GM18873 (cell line): ENCODE results near the gene HSPB6.
"Not testable (repeated sequence)": the region's sequence is repeated elsewhere in the genome, so short reads cannot be mapped to it uniquely, and the experiment has no call there.

Experiments used
- ATAC-seq: cut with Tn5 transposase; IDR thresholded peaks from one replicate; pipeline ENCODE4 v1.9.1; 2021; ENCODE audit warnings: mild to moderate bottlenecking, moderate library complexity, moderate number of reproducible peaks; ENCODE audit not compliant: unreplicated experiment, low FRiP score

The HSPB6 gene, protein sequence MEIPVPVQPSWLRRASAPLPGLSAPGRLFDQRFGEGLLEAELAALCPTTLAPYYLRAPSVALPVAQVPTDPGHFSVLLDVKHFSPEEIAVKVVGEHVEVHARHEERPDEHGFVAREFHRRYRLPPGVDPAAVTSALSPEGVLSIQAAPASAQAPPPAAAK

GRCh38 chr19:35756377-35757230, at the start of gene HSPB6:
Gene HSPB6 (minus strand): TSS chr19:35757029. CDS start chr19:35757008, 21 bp downstream.
- ATAC-seq = no peak

DNA sequence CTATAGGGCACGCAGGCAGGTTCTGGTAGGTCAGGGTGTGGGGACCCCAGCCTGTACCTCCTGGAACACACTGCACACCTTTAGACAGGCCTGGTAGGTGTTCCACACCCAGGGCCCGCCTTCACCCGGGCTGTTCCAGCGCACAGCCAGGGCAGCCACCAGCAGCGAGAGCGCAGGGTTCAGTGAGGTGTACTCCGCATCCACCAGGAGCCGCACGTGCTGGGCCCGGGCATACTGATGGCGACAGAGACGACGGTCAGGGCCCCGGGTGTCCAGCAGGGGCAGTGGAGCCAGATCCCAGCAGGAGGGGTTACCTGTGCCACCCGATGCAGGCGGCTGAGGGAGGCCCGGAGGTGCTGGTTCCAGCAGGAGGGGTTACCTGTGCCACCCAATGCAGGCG, 49.8 kb upstream of the HSPB6 start:
- ATAC-seq = no peak

DNA sequence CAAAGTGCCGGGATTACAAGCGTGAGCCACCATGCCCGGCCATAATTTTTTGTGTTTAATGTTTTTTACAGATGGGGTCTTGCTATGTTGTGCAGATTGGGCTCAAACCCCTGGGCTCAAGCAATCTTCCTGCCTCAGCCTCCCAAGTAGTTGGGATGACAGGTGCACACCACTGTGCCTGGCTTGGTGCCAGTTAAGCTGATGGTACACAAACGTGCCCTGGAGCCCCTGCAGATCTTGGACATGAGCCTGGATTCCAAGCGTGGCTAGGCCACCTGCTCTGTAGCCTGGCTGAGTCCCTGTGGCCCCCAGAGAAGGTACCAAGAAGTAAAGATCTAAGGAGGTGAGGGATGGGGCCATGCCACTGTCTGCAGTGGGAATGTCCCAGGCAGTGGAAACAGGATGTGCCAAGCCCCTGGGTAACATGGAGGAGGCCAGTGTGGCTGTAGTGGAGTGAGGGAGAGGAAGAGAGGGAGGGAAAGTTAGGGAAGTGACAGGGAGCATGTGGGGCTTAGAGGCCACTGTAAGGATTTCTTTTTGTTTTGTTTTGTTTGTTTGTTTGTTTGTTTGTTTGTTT, 48.8 kb upstream of the HSPB6 start:
- no peak for ATAC-seq

DNA sequence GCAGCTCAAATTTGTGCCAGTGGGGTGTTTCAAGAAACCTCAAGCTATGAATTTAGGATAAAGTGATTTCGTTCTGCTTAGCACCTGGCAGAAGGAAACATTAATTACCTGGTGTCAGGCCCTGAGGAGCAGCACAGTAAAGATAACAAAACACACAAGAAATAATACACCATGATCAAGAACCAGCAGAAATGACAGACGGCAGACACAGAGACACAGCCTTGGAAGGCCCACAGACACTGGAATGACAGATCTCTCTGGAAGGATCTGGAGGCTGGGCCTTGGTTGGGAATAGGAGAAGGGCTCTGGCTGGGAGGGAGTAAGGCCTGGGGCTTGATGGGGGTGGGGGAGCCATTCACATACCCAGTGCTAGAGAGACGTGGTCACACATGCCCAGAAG, 45.0 kb upstream of the HSPB6 start:
- ATAC-seq = no peak

- no peak for ATAC-seq
Measured at GRCh38 chr19:35797663-35798062, 40.8 kb upstream of the HSPB6 start.

- no peak for ATAC-seq
Measured at GRCh38 chr19:35796645-35797542, 40.1 kb upstream of the HSPB6 start.

GRCh38 chr19:35795564-35795963, 38.7 kb upstream of the HSPB6 start:
- not testable (repeated sequence) for ATAC-seq

DNA sequence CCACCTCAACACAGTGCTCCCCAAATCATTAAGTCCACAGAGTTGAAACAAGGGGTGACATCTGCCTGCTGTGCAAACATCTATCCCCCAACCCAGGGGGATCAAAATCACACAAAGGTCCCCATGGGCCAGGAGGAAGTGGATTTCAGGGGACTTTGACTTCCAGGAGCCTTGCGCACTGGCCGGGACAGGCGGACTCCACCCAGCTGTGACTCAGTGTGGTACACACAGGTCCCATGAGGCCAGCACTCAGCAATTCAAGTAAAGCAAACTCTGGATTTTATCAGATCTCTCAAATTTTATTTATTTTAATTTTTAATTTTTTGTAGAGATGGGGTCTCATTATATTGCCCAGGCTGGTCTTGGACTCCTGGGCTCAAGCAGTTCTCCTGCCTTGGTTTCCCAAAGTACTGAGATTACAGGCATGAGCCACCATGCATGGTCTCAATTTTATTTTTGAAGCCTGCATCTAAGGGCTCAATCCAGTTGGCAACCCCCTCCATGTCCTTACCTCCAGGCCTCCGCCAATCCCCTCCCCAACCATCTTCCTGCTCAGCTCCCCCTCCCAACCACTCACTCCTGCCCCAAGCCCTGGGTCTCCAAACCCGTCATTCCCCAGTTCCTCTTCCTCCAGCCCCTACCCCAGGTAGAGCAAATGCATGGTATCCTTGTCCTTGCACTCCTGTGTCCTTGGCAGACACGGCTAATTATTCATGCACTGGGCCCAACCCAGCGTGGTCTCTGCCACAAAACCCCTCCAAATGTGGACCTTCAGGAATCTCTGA, 36.7 kb upstream of the HSPB6 start:
- no peak for ATAC-seq

GRCh38 chr19:35792888-35793287, 36.1 kb upstream of the HSPB6 start:
- no peak for ATAC-seq

- ATAC-seq = no peak
Measured at GRCh38 chr19:35792312-35792711, 35.5 kb upstream of the HSPB6 start.

DNA sequence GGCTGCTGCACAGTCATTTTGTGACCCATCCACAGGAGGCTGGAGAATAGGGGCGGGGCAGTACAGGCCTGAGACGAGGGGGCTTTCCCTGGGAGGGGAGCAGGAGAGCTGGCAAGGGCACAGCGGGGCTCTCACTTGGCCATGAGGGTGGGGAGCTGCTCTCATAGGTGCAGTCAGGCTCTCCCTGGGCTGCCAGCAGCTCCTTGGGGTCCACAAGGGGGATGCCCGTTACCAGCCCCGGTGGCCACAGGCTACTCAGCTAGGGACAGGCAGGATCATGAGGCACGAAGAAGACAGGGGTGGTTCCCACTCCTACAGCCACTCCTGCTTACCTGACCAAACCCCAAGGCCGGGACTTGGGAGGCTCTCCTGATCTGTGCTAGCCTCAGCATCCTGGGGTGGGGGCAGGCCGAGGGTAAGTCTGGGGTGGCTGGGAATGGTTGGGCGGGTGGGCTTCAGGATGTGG, 35.0 kb upstream of the HSPB6 start:
- no peak for ATAC-seq

GRCh38 chr19:35790981-35791813, 34.4 kb upstream of the HSPB6 start:
- ATAC-seq = no peak

- ATAC-seq = no peak
Measured at GRCh38 chr19:35789978-35790944, 33.4 kb upstream of the HSPB6 start.

GRCh38 chr19:35789195-35789977, 32.6 kb upstream of the HSPB6 start:
- no peak for ATAC-seq

DNA sequence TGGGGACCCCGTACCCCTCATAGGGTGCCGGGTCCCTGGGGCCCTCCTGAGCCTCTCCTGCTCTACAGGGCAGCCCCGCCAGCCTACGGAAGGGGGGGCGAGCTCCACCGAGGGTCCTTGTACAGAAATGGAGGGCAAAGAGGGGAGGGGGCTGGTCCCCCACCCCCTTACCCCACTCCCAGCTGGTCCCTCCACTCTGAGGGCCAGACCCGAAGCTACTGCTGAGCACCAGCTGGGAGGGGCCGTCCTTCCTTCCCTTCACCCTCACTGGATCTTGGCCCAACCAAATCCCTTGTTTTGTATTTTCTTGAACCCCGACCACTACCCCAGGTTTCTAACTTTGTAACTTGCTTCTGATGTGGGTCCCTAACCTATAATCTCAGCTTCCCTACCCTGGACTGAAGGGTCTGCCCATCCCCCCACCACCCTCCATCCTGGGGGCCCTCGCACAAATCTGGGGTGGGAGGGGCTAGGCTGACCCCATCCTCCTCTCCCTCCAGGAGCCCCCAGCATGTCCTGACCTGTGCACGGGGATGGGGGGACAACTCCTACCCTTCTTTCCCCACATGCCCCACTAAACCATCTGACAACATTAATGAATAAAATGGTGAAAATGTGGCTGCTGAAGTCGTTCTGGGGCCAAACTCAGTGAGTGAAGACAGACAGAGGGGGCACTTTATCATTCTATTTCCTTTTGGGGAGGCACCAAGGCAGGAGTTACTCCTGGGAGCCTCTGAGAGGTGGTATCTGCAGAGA, 31.6 kb upstream of the HSPB6 start:
- no peak for ATAC-seq

DNA sequence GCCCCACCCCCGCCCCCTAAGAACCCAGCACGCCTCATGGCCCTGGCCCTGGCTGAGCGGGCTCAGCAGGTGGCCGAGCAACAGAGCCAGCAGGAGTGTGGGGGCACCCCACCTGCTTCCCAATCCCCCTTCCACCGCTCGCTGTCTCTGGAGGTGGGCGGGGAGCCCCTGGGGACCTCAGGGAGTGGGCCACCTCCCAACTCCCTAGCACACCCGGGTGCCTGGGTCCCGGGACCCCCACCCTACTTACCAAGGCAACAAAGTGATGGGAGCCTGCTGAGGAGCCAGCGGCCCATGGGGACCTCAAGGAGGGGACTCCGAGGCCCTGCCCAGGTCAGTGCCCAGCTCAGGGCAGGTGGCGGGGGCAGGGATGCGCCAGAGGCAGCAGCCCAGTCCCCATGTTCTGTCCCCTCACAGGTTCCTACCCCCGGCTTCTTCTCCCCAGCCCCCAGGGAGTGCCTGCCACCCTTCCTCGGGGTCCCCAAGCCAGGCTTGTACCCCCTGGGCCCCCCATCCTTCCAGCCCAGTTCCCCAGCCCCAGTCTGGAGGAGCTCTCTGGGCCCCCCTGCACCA, 30.5 kb upstream of the HSPB6 start:
- ATAC-seq = no peak
